Retinal pigment epithelial cell (primary cell): ENCODE measurements around the gene APAF1.
A peak's percentile ranks its signal among the peaks of the same experiment; 100 is the strongest.
"Not testable (repeated sequence)": the region's sequence is repeated elsewhere in the genome, so short reads cannot be mapped to it uniquely, and the experiment has no call there.

ENCODE experiments used
- DNase-seq: peaks from one replicate; pipeline ENCODE4 v3.0.0-alpha.2; 2010; ENCODE audit warnings: low read depth
- H3K4me3 ChIP-seq: 2 replicates; pipeline ENCODE4 v1.5.1; 2011; ENCODE audit warnings: mild to moderate bottlenecking, low read length, control low read depth, moderate library complexity
- CTCF ChIP-seq: conservative IDR thresholded peaks from 2 replicates; pipeline ENCODE4 v1.5.1; 2011; ENCODE audit warnings: low read depth, low read length, control low read depth, inconsistent platforms

APAF1 gene

GRCh38 chr12:98745578-98746391 lies 100.7 kb downstream of the APAF1 start:
- peak overlapping the region; percentile 54 for H3K4me3 ChIP-seq
- no peak for DNase-seq
- no peak for TF ChIP-seq CTCF

GRCh38 chr12:98748463-98748862 lies 103.4 kb downstream of the APAF1 start:
- no peak overlapping the region for H3K4me3 ChIP-seq
- no peak for TF ChIP-seq CTCF
- DNase-seq: no peak

- H3K4me3 ChIP-seq: no peak overlapping the region
- no peak for DNase-seq
- no peak for TF ChIP-seq CTCF
Observed at GRCh38 chr12:98750511-98750910, 105.4 kb downstream of the APAF1 start.

- no peak for TF ChIP-seq CTCF
- DNase-seq: no peak
- no peak overlapping the region for H3K4me3 ChIP-seq
Observed at GRCh38 chr12:98751580-98752115, 106.6 kb downstream of the APAF1 start.

GRCh38 chr12:98752726-98753125 lies 107.6 kb downstream of the APAF1 start:
- TF ChIP-seq CTCF: no peak
- no peak overlapping the region for H3K4me3 ChIP-seq
- DNase-seq: no peak

- no peak overlapping the region for H3K4me3 ChIP-seq
- TF ChIP-seq CTCF: no peak
- no peak for DNase-seq
Observed at GRCh38 chr12:98754095-98754494, 109.0 kb downstream of the APAF1 start.

- DNase-seq, H3K4me3 ChIP-seq: not testable (repeated sequence)
Observed at GRCh38 chr12:98755855-98756254, 110.8 kb downstream of the APAF1 start.
